OCI-LY1 (cell line): Measurements from ENCODE around the gene RDH14.

ENCODE experiments used
- H2AFZ ChIP-seq: fragments of 200-600 bp; sonication (generic), shearing (Covaris generic); 2 replicates; pipeline ENCODE4 v1.6.0; 2014; ENCODE audit warnings: antibody characterized with exemption, mild to moderate bottlenecking, low read length
- H3F3A ChIP-seq: fragments of 200-600 bp; sonication (generic), shearing (Covaris generic); 2 replicates; pipeline ENCODE4 v1.6.0; 2014; ENCODE audit warnings: mild to moderate bottlenecking, antibody characterized with exemption, low read length, moderate library complexity; ENCODE audit not compliant: insufficient read depth
- H3K27ac ChIP-seq: fragments of 200-600 bp; sonication (generic); 2 replicates; pipeline ENCODE4 v1.5.1; 2014; ENCODE audit warnings: low read length, mixed run types, mild to moderate bottlenecking, low read depth; ENCODE audit not compliant: poor library complexity, severe bottlenecking
- H3K27me3 ChIP-seq: fragments of 200-600 bp; sonication (generic); 2 replicates; pipeline ENCODE4 v1.6.0; 2014; ENCODE audit warnings: antibody characterized with exemption, mild to moderate bottlenecking, low read length, moderate library complexity; ENCODE audit not compliant: insufficient read depth
- H3K36me3 ChIP-seq: fragments of 200-600 bp; sonication (generic); 2 replicates; pipeline ENCODE4 v1.6.1; 2014; ENCODE audit warnings: mild to moderate bottlenecking, antibody characterized with exemption, low read length, moderate library complexity, mixed read lengths; ENCODE audit not compliant: insufficient read depth
- H3K4me1 ChIP-seq: fragments of 200-600 bp; sonication (generic); 2 replicates; pipeline ENCODE4 v1.5.1; 2014; ENCODE audit warnings: mild to moderate bottlenecking, low read length, moderate library complexity; ENCODE audit not compliant: insufficient read depth, severe bottlenecking
- H3K4me2 ChIP-seq: fragments of 200-600 bp; sonication (generic), shearing (Covaris generic); 2 replicates; pipeline ENCODE4 v1.6.1; 2014; ENCODE audit warnings: low read length
- H3K4me3 ChIP-seq: fragments of 200-600 bp; sonication (generic); 2 replicates; pipeline ENCODE4 v1.5.1; 2014; ENCODE audit warnings: low read length, low read depth, mild to moderate bottlenecking, mixed read lengths; ENCODE audit not compliant: poor library complexity, severe bottlenecking
- H3K79me2 ChIP-seq: fragments of 200-600 bp; shearing (Covaris generic); 2 replicates; pipeline ENCODE4 v1.6.1; 2016; ENCODE audit warnings: mixed run types, low read length, mixed read lengths; ENCODE audit not compliant: insufficient read depth
- H3K9ac ChIP-seq: fragments of 200-600 bp; sonication (generic), shearing (Covaris generic); 2 replicates; pipeline ENCODE4 v1.6.1; 2014; ENCODE audit warnings: mild to moderate bottlenecking, low read length, mixed read lengths
- H3K9me2 ChIP-seq: fragments of 200-600 bp; sonication (generic), shearing (Covaris generic); 2 replicates; pipeline ENCODE4 v1.6.1; 2014; ENCODE audit warnings: low read depth, mild to moderate bottlenecking, low read length, mixed read lengths
- H3K9me3 ChIP-seq: fragments of 200-600 bp; shearing (Covaris generic); 2 replicates; pipeline ENCODE4 v1.6.1; 2014; ENCODE audit warnings: low read length, mixed read lengths
- H4K20me1 ChIP-seq: fragments of 200-600 bp; sonication (generic), shearing (Covaris generic); 2 replicates; pipeline ENCODE4 v1.6.0; 2016; ENCODE audit warnings: mild to moderate bottlenecking, low read length; ENCODE audit not compliant: insufficient read depth
- CTCF ChIP-seq: fragments of 200-600 bp; sonication (generic), shearing (Covaris generic); IDR thresholded peaks from 2 replicates; pipeline ENCODE4 v1.5.1; 2017; ENCODE audit warnings: mild to moderate bottlenecking, antibody characterized with exemption, low read length, moderate library complexity, mixed read lengths
- EZH2 ChIP-seq: fragments of 200-600 bp; sonication (generic), shearing (Covaris generic); IDR thresholded peaks from 2 replicates; pipeline ENCODE4 v1.8.0; 2017; ENCODE audit warnings: borderline replicate concordance, mixed run types, mild to moderate bottlenecking, antibody characterized with exemption, low read length, moderate library complexity, mixed read lengths

RDH14 gene

DNA sequence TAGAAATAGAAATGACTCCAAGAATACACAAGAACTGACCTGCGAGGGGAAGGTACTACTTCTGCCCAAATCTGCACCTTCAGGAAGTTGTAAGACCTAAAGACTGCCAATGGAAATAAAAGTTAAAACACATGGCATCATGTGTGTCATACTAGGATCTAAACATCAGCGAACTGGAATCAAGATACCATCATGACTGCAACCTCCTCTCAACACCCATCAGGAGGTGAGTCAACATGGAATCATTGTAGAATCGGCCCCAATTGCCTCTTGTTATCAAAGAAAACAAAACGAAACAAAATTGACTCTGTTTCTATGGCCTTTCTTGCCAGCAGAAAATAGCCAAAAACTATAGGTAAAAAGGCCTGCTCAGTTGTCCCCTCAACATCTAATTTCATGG is 15.1 kb downstream of the RDH14 start:
- Histone ChIP-seq H3K27me3 (no peaks in the 10 kb centered on the region), H4K20me1 (no peaks in the 10 kb centered on the region), H3K4me2 (no peak overlapping the region), H3K9me2 (no peaks in the 10 kb centered on the region), H3K4me3 (no peak overlapping the region), H3K27ac (no peak overlapping the region), H3K36me3 (no peaks in the 10 kb centered on the region), H2AFZ (no peak overlapping the region), H3K4me1 (no peaks in the 10 kb centered on the region), H3K9me3 (no peaks in the 10 kb centered on the region), H3K79me2 (no peaks in the 10 kb centered on the region), H3F3A (no peaks in the 10 kb centered on the region), H3K9ac (no peak overlapping the region)
- no peak for TF ChIP-seq EZH2
- no peak for TF ChIP-seq CTCF

DNA sequence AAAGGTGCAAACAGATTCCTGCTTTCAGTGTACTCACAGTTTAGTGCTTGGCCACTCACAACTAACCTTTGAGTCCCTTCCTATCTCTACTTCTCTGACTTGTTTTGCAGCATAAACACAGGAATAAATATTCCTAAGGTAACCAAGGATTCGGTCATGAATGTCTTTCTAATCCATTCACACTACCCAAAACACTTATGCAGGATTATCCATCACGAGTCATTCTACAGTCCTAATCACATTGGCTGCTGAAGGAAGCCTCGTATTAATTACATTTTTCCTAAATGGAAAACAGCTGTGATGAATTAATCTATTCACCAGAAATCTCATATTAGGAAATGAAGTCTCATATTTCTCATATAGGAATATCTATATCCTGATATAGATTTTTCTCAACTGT is 16.3 kb downstream of the RDH14 start:
- Histone ChIP-seq H3F3A (no peaks in the 10 kb centered on the region), H3K27me3 (no peaks in the 10 kb centered on the region), H3K79me2 (no peaks in the 10 kb centered on the region), H3K4me1 (no peaks in the 10 kb centered on the region), H4K20me1 (no peaks in the 10 kb centered on the region), H2AFZ (no peak overlapping the region), H3K9me2 (no peaks in the 10 kb centered on the region), H3K4me2 (no peak overlapping the region), H3K27ac (no peak overlapping the region), H3K4me3 (no peak overlapping the region), H3K9ac (no peak overlapping the region), H3K36me3 (no peaks in the 10 kb centered on the region), H3K9me3 (no peaks in the 10 kb centered on the region)
- no peak for TF ChIP-seq CTCF
- no peak for TF ChIP-seq EZH2

- H3K9me3 ChIP-seq: no peaks in the 10 kb centered on the region
Measured at GRCh38 chr2:18540872-18541271, 19.6 kb downstream of the RDH14 start.

More at GRCh38 chr2:18540872-18541271, 19.6 kb downstream of the RDH14 start:
- H3K4me1 ChIP-seq: no peaks in the 10 kb centered on the region
- H3K79me2 ChIP-seq: no peaks in the 10 kb centered on the region
- H3K27me3 ChIP-seq: no peaks in the 10 kb centered on the region
- TF ChIP-seq CTCF (no peak), EZH2 (no peak)
- H3K4me2 ChIP-seq: no peak overlapping the region
- no peaks in the 10 kb centered on the region for H3K9me2 ChIP-seq
- no peak overlapping the region for H3K4me3 ChIP-seq
- no peaks in the 10 kb centered on the region for H3F3A ChIP-seq
- no peak overlapping the region for H3K27ac ChIP-seq
- no peak overlapping the region for H3K9ac ChIP-seq
- H3K36me3 ChIP-seq: no peaks in the 10 kb centered on the region
- H2AFZ ChIP-seq: no peak overlapping the region
- H4K20me1 ChIP-seq: no peaks in the 10 kb centered on the region
